ENCODE data around the gene GRSF1. TPM values are rescaled to one million over a fixed set of nuclear protein-coding genes. Genes with fewer than 3 reads are reported as not detected.

GRSF1 gene
- total RNA-seq, 6 donors from 2014 or later = 25.9 to 59.1 (median 50.0) TPM

DNA sequence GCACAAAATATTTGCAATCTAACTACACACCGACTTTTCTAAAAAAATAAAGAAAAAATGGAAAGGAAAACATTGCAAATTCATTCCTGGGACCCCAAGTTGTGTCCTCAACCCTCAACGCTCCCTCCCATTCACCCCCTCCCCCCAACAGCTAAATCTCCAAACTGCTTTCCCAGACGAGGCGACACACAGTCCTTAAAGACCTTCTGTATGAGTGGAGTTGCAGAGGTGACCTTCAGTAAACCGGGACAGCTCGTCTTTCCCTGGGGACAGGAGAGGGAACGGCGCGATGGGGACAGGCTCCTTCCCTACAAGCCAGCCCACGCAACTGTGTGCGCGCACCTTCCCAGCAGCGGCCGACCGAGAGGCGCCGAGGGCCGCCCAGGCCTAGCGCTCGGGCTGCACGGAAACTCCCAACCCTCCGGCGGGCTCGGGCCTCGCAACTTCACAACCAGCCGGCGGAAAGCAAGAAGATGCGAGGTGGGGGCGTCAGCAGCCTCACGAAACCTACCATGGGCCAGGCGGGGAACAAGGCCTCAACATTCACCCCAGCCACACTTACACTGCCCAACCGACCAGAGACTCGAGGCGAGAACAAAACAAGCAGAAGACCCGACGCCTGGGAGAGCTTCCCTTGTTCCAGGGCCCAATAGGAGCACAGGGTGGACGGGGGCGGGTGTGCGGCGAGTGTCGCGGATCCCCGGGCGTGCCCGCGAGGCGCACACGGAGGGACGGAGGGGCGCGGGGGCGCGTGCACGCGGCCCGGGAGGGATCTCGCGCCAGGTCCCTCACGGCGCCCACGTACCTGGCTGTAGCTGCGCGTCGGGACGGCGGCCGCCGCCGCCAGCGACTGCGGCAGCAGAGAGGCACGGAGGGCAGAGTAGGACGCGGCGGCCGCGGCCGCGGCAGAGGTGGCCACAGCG, 763 bp downstream of the GRSF1 start:
- no peak for TF ChIP-seq POLR2A (IDR thresholded peaks at IDR 0.05)
- no peak for TF ChIP-seq EP300 (IDR thresholded peaks at IDR 0.05)
- peak in 1 of 2 donors; percentile 19 for TF ChIP-seq POLR2AphosphoS5 (IDR thresholded peaks at IDR 0.05)
- H3K9me3 ChIP-seq = no peaks in the 10 kb centered on the region
- 0% methylated on average over 23 to 39 of the region's 80 CpGs for WGBS, 2 donors
- H3K4me1 ChIP-seq = peaks cover 20 to 33% (median 26%) of the 10 kb centered on the region in 4 donors
- H3K36me3 ChIP-seq = peaks cover 0 to 15% (median 11%) of the 10 kb centered on the region in 4 donors
- no peaks in the 10 kb centered on the region for H3K27me3 ChIP-seq
- peak; percentile 72 to 93 for DNase-seq
- peak overlapping the region; percentile 92 to 96 (median 95) for H3K27ac ChIP-seq
- ATAC-seq (ENCODE audit: low FRiP score in 2 of 2) = peak; percentile 83 to 88
- H3K4me3 ChIP-seq = peak overlapping the region; percentile 87 to 99 (median 96)

DNA sequence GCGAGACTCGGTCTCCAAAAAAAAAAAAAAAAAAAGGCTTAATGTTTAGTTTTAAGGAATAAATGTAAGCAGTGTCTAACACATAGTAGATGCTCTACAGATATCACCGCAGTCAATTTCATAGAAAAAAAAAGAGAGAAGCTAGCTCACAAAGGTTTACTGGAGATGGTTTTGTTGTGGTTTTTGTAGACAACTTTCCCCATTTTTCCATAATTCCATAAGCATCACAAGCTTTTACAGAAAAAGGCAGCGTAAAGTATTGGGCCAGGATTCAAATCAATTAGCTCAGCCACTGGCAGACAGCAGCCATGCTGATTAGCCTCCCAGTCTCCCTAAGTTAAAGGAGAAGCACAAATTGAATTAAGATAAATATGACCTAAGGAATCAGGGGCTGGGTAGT, 1.5 kb downstream of the GRSF1 start:
- TF ChIP-seq POLR2AphosphoS5 (IDR thresholded peaks at IDR 0.05) = no peak
- no peak for TF ChIP-seq EP300 (IDR thresholded peaks at IDR 0.05)

DNA sequence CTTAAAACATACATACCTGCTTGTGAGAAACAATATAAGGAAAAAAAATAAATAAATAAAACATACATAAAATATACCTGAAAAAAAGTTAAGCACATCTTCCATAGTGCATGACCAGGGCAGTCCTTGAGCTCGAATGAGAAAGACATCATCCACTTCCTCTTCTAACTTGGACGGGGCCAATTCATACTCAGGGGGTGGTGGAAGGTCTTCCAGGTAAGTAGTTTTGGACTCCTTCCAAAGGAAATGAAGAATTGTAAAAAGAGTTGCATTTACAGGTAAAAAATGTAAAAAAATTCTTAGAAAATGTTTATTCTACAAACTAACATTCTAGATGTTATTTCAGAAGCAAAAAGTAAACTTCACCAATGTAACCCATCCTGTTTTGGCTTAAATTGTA, 3.6 kb downstream of the GRSF1 start:
- no peak for ATAC-seq (ENCODE audit: low FRiP score in 2 of 2)
- H3K4me3 ChIP-seq = no peak overlapping the region
- H3K27me3 ChIP-seq = no peaks in the 10 kb centered on the region
- no peak for DNase-seq
- peaks cover 20 to 33% (median 26%) of the 10 kb centered on the region in 4 donors for H3K4me1 ChIP-seq
- H3K36me3 ChIP-seq = peaks cover 9 to 43% (median 28%) of the 10 kb centered on the region in 4 donors
- TF ChIP-seq POLR2AphosphoS5 (IDR thresholded peaks at IDR 0.05) (no peak), POLR2A (IDR thresholded peaks at IDR 0.05) (no peak)
- TF ChIP-seq, protein P1, sequence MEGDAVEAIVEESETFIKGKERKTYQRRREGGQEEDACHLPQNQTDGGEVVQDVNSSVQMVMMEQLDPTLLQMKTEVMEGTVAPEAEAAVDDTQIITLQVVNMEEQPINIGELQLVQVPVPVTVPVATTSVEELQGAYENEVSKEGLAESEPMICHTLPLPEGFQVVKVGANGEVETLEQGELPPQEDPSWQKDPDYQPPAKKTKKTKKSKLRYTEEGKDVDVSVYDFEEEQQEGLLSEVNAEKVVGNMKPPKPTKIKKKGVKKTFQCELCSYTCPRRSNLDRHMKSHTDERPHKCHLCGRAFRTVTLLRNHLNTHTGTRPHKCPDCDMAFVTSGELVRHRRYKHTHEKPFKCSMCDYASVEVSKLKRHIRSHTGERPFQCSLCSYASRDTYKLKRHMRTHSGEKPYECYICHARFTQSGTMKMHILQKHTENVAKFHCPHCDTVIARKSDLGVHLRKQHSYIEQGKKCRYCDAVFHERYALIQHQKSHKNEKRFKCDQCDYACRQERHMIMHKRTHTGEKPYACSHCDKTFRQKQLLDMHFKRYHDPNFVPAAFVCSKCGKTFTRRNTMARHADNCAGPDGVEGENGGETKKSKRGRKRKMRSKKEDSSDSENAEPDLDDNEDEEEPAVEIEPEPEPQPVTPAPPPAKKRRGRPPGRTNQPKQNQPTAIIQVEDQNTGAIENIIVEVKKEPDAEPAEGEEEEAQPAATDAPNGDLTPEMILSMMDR (IDR thresholded peaks at IDR 0.05) = no peak
- WGBS, 2 donors = 38 to 50% methylated on average over 2 of the region's 2 CpGs
- H3K27ac ChIP-seq = no peak overlapping the region
- no peaks in the 10 kb centered on the region for H3K9me3 ChIP-seq

More for the DNA sequence above, 1.5 kb downstream of the GRSF1 start:
- ATAC-seq (ENCODE audit: low FRiP score in 2 of 2) (no peak), DNase-seq (no peak)
- H3K4me1 ChIP-seq = peaks cover 20 to 33% (median 26%) of the 10 kb centered on the region in 4 donors
- H3K4me3 ChIP-seq = peak overlapping the region; percentile 87 to 99 (median 96)
- 33 to 40% methylated on average over 4 of the region's 4 CpGs for WGBS, 2 donors
- H3K27ac ChIP-seq = peak overlapping the region in 3 of 4 donors; percentile 95 to 96 (median 95)
- no peaks in the 10 kb centered on the region for H3K27me3 ChIP-seq
- H3K9me3 ChIP-seq = no peaks in the 10 kb centered on the region
- H3K36me3 ChIP-seq = peaks cover 0 to 22% (median 14%) of the 10 kb centered on the region in 4 donors

DNA sequence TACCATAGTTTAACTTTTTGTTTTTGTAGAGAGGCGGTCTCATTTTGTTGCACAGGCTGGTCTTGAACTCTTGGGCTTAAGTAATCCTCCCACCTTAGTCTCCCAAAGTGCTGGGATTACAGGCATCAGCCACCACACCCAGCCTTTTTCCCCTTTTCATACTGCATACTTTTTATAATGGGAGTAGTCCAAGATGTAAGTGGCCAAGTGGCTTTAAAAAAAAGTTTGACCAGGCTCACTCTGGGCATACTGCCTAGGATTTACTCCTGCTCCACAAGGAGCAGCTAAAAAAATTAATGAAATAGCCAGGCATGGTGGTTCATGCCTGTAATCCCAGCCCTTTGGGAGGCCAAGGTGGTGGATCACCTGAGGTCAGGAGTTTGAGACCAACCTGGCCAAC, 6.0 kb downstream of the GRSF1 start:
- Histone ChIP-seq H3K9me3 (no peaks in the 10 kb centered on the region), H3K27me3 (no peaks in the 10 kb centered on the region), H3K4me1 (peaks cover 20 to 32% (median 26%) of the 10 kb centered on the region in 4 donors), H3K4me3 (no peak overlapping the region), H3K27ac (no peak overlapping the region), H3K36me3 (peaks cover 16 to 68% (median 45%) of the 10 kb centered on the region in 4 donors)
- TF ChIP-seq EP300 (IDR thresholded peaks at IDR 0.05) (no peak), POLR2A (IDR thresholded peaks at IDR 0.05) (no peak), POLR2AphosphoS5 (IDR thresholded peaks at IDR 0.05) (no peak)
- TF ChIP-seq, protein P1 (IDR thresholded peaks at IDR 0.05) = no peak
- ATAC-seq (ENCODE audit: low FRiP score in 2 of 2) = no peak
- DNase-seq = no peak
- 92 to 100% methylated on average over 1 of the region's 1 CpG for WGBS, 2 donors

DNA sequence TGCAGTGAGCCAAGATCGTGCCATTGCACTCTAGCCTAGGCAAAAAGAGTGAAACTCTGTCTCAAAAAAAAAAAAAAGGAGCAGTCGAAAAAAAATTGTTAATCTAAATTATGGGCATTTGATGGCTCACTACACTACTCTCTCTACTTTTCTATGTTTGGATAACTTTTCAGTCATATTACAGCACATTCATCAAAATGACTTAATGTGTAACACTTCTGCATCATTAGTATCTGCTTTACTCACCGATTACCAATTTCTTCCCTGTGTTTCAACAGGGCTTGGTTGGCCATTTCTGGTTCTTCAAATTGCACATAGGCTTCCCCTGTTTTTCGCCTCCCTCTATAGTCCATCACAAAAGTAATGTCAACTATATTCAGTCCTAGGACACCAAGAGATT, 8.4 kb downstream of the GRSF1 start:
- no peak overlapping the region for H3K4me3 ChIP-seq
- DNase-seq (no peak), ATAC-seq (ENCODE audit: low FRiP score in 2 of 2) (no peak)
- WGBS, 2 donors = 94 to 99% methylated on average over 4 of the region's 4 CpGs
- no peaks in the 10 kb centered on the region for H3K27me3 ChIP-seq
- peaks cover 3 to 8% (median 5%) of the 10 kb centered on the region in 4 donors for H3K4me1 ChIP-seq
- no peak overlapping the region for H3K27ac ChIP-seq
- H3K9me3 ChIP-seq = no peaks in the 10 kb centered on the region
- peaks cover 26 to 89% (median 61%) of the 10 kb centered on the region in 4 donors for H3K36me3 ChIP-seq
- no peak for TF ChIP-seq EP300 (IDR thresholded peaks at IDR 0.05)
- TF ChIP-seq POLR2AphosphoS5 (IDR thresholded peaks at IDR 0.05) = no peak
- TF ChIP-seq, protein P1 (IDR thresholded peaks at IDR 0.05) = no peak
- TF ChIP-seq POLR2A (IDR thresholded peaks at IDR 0.05) = no peak

All from upper lobe of left lung (tissue), 6 donors.